Muscle of leg (tissue), 11 donors: ENCODE data around the gene CNOT4. TPM values are rescaled to one million over a fixed set of nuclear protein-coding genes. Genes with fewer than 3 reads are reported as not detected.
A peak's percentile ranks its signal among the peaks of the same experiment; 100 is the strongest.
"Not testable (repeated sequence)": the region's sequence is repeated elsewhere in the genome, so short reads cannot be mapped to it uniquely, and the experiment has no call there.

Experiments used
- DNase-seq: peaks from one replicate; pipeline ENCODE4 v3.0.0; 2013
- H3K27ac ChIP-seq: one replicate; pipeline ENCODE4 v1.5.1; 2013; ENCODE audit warnings: mild to moderate bottlenecking, low read length, control low read depth
- H3K27me3 ChIP-seq: one replicate; pipeline ENCODE4 v1.6.1; 2013; ENCODE audit warnings: low read length; ENCODE audit not compliant: control insufficient read depth, insufficient read depth
- H3K36me3 ChIP-seq: one replicate; pipeline ENCODE4 v1.6.1; 2013; ENCODE audit warnings: low read length; ENCODE audit not compliant: control insufficient read depth, insufficient read depth
- H3K4me1 ChIP-seq: one replicate; pipeline ENCODE4 v1.6.1; 2013; ENCODE audit warnings: low read length; ENCODE audit not compliant: control insufficient read depth, insufficient read depth
- H3K4me3 ChIP-seq: one replicate; pipeline ENCODE4 v1.5.1; 2013; ENCODE audit warnings: low read length, control low read depth
- H3K9me3 ChIP-seq: replicated peaks from 2 replicates; pipeline ENCODE4 v1.6.1; 2013; ENCODE audit warnings: low read depth, low read length; ENCODE audit not compliant: control insufficient read depth
- WGBS: methylation state at CpG from one replicate; pipeline ENCODE4 v1.1.5; 2013; ENCODE audit warnings: missing lambda C conversion rate; ENCODE audit not compliant: insufficient coverage; 5-methylcytosine and 5-hydroxymethylcytosine counted together
- polyA plus RNA-seq, 8 donors: library from polyadenylated mRNA; unstranded; fragments of 120-200 nt; gene quantifications; one replicate each; pipeline versions ENCODE4 v1.2.1 to v1.2.3, GENCODE V29; 2013; ENCODE audit warnings: inconsistent platforms in 1 of 8, low replicate concordance in 1 of 8; ENCODE audit not compliant: insufficient read length in 8 of 8, insufficient read depth in 1 of 8
- total RNA-seq: library from RNA; stranded (reverse); fragments of 120-200 nt; gene quantifications from one replicate; pipeline ENCODE4 v1.2.4, GENCODE V29; 2013

Gene CNOT4
- total and polyA plus RNA-seq, 9 donors: 12.1 to 23.3 (median 20.9) TPM

GRCh38 chr7:135466442-135467206, 43.3 kb downstream of the CNOT4 start:
- H3K4me3 ChIP-seq: no peak overlapping the region
- no peaks in the 10 kb centered on the region for H3K9me3 ChIP-seq
- H3K27me3 ChIP-seq: no peaks in the 10 kb centered on the region
- H3K36me3 ChIP-seq: no peaks in the 10 kb centered on the region
- H3K4me1 ChIP-seq: no peaks in the 10 kb centered on the region
- DNase-seq: no peak
- WGBS: no CpG with 5 or more reads among the region's 3 CpGs
- H3K27ac ChIP-seq: no peak overlapping the region

GRCh38 chr7:135463908-135464307, 46.0 kb downstream of the CNOT4 start:
- no CpG with 5 or more reads among the region's 3 CpGs for WGBS
- Histone ChIP-seq H3K9me3 (no peaks in the 10 kb centered on the region), H3K4me1 (no peaks in the 10 kb centered on the region), H3K36me3 (no peaks in the 10 kb centered on the region), H3K27ac (no peak overlapping the region), H3K27me3 (no peaks in the 10 kb centered on the region), H3K4me3 (no peak overlapping the region)
- DNase-seq: no peak

GRCh38 chr7:135459951-135460567, 49.8 kb downstream of the CNOT4 start:
- WGBS: 100% methylated on average over 1 of the region's 4 CpGs

GRCh38 chr7:135459076-135459475, 50.8 kb downstream of the CNOT4 start:
- no peak for DNase-seq
- no peaks in the 10 kb centered on the region for H3K27me3 ChIP-seq
- 83% methylated on average over 1 of the region's 6 CpGs for WGBS
- H3K9me3 ChIP-seq: no peaks in the 10 kb centered on the region
- no peak overlapping the region for H3K27ac ChIP-seq
- H3K36me3 ChIP-seq: no peaks in the 10 kb centered on the region
- H3K4me3 ChIP-seq: no peak overlapping the region
- H3K4me1 ChIP-seq: no peaks in the 10 kb centered on the region

More at GRCh38 chr7:135459951-135460567, 49.8 kb downstream of the CNOT4 start:
- no peak overlapping the region for H3K27ac ChIP-seq
- H3K4me3 ChIP-seq: no peak overlapping the region
- DNase-seq: no peak
- H3K4me1 ChIP-seq: no peaks in the 10 kb centered on the region
- no peaks in the 10 kb centered on the region for H3K9me3 ChIP-seq
- H3K36me3 ChIP-seq: no peaks in the 10 kb centered on the region
- no peaks in the 10 kb centered on the region for H3K27me3 ChIP-seq

- no peaks in the 10 kb centered on the region for H3K9me3 ChIP-seq
- no peak for DNase-seq
- no peak overlapping the region for H3K4me3 ChIP-seq
- no peak overlapping the region for H3K27ac ChIP-seq
- H3K4me1 ChIP-seq: no peaks in the 10 kb centered on the region
- no peaks in the 10 kb centered on the region for H3K36me3 ChIP-seq
- no CpG with 5 or more reads among the region's 3 CpGs for WGBS
- H3K27me3 ChIP-seq: no peaks in the 10 kb centered on the region
These were observed 55.8 kb downstream of the CNOT4 start for GRCh38 chr7:135454060-135454459.

- no peaks in the 10 kb centered on the region for H3K27me3 ChIP-seq
- peaks cover 4% of the 10 kb centered on the region for H3K4me1 ChIP-seq
- H3K4me3 ChIP-seq: no peak overlapping the region
- no peak overlapping the region for H3K27ac ChIP-seq
- DNase-seq: no peak
- no peaks in the 10 kb centered on the region for H3K36me3 ChIP-seq
- no peaks in the 10 kb centered on the region for H3K9me3 ChIP-seq
These were observed 60.5 kb downstream of the CNOT4 start for GRCh38 chr7:135449436-135449835.

GRCh38 chr7:135448753-135449152, 61.1 kb downstream of the CNOT4 start:
- H3K36me3 ChIP-seq: no peaks in the 10 kb centered on the region
- H3K27ac ChIP-seq: no peak overlapping the region
- H3K9me3 ChIP-seq: no peaks in the 10 kb centered on the region
- no peaks in the 10 kb centered on the region for H3K27me3 ChIP-seq
- WGBS: no CpG with 5 or more reads among the region's 1 CpG
- peaks cover 4% of the 10 kb centered on the region for H3K4me1 ChIP-seq
- H3K4me3 ChIP-seq: no peak overlapping the region
- no peak for DNase-seq

GRCh38 chr7:135447748-135448147, 62.2 kb downstream of the CNOT4 start:
- H3K4me3 ChIP-seq: no peak overlapping the region
- no peaks in the 10 kb centered on the region for H3K36me3 ChIP-seq
- 55% methylated on average over 3 of the region's 3 CpGs for WGBS
- no peak overlapping the region for H3K27ac ChIP-seq
- H3K27me3 ChIP-seq: no peaks in the 10 kb centered on the region
- peak; percentile 6 for DNase-seq
- H3K4me1 ChIP-seq: peaks cover 4% of the 10 kb centered on the region
- H3K9me3 ChIP-seq: no peaks in the 10 kb centered on the region

- no peak for DNase-seq
These were observed 64.2 kb downstream of the CNOT4 start for GRCh38 chr7:135445690-135446089.

GRCh38 chr7:135445266-135445665, 64.6 kb downstream of the CNOT4 start:
- not testable (repeated sequence) for DNase-seq, H3K4me3 ChIP-seq
- WGBS: no CpG with 5 or more reads among the region's 2 CpGs

More at GRCh38 chr7:135445690-135446089, 64.2 kb downstream of the CNOT4 start:
- H3K4me3 ChIP-seq: no peak overlapping the region
- peaks cover 4% of the 10 kb centered on the region for H3K4me1 ChIP-seq
- H3K36me3 ChIP-seq: no peaks in the 10 kb centered on the region
- no peaks in the 10 kb centered on the region for H3K27me3 ChIP-seq
- no peak overlapping the region for H3K27ac ChIP-seq
- H3K9me3 ChIP-seq: no peaks in the 10 kb centered on the region

More at GRCh38 chr7:135445266-135445665, 64.6 kb downstream of the CNOT4 start:
- not testable (repeated sequence) for H3K36me3 ChIP-seq, H3K27ac ChIP-seq, H3K9me3 ChIP-seq, H3K4me1 ChIP-seq, H3K27me3 ChIP-seq
